HG03139 (cell line): ENCODE data around the gene OR9I1.

ENCODE experiments used
- ATAC-seq: cut with Tn5 transposase; IDR thresholded peaks from one replicate; pipeline ENCODE4 v1.9.1; 2021; ENCODE audit not compliant: unreplicated experiment

OR9I1 gene, protein sequence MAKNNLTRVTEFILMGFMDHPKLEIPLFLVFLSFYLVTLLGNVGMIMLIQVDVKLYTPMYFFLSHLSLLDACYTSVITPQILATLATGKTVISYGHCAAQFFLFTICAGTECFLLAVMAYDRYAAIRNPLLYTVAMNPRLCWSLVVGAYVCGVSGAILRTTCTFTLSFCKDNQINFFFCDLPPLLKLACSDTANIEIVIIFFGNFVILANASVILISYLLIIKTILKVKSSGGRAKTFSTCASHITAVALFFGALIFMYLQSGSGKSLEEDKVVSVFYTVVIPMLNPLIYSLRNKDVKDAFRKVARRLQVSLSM

DNA sequence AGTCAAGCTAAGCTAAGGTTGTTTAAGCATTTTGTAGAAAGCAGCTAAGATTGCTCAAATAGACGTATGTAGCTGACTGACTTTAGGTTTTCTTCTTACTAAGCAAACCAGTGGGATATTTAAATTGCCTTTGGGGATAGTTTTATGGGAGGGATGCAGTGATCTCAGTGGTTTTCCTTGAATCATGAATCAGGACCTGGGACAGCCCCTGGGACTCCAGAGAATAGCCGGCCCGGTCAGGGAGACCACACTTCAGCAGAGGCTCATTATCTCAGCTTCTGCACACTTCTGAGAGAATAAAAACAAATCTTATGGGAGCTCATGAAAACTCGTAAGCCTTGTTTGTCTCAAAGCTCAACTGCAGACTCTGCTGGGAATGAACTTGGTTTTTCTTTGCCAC lies at the start of gene OR9I1:
OR9I1 (minus strand) TSS at position 62 of the 400 bp plus-strand sequence. CDS start 6,086 bp downstream, outside the sequence.
- ATAC-seq, result no peak

- no peak for ATAC-seq
Observed at GRCh38 chr11:58165504-58166106, 40.3 kb upstream of the OR9I1 start.

DNA sequence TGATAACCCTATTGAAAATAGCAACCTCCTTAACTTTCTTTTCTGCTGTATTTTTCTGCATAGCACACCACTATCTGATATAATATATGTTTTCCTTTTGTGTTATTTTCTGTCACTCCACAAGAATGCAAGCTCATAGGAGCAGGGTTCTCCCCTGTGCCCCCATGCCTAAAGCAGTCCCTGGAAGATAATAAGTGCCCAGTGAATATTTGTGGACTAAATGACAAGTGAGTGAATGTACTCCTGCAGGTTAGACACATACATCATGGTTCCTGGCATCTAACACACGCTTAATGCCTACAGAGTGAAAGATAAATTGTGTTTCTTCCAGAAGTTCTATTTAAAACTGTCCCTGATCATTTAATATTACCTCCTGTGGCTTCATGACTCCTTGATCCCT lies 39.7 kb upstream of the OR9I1 start:
- ATAC-seq, result no peak

DNA sequence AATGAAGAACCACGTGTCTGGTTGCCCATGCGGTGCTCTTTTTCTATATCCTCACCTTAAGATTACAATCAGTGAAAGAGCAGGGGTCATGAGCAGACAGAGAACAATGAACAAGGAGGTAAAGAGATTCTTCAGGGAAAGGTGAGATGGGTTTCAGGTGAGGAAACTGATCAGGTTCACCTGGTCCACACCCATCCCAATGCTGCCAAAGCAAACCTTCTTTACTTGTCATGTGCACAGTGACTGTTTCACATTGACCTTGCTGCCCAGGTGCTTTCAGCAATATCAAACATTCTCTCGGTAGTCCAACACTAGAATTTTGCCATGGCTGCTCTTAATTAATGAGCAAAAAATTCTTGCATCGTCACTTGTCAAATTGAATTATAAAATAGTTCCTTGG lies 39.1 kb upstream of the OR9I1 start:
- no peak for ATAC-seq

- no peak for ATAC-seq
Observed at GRCh38 chr11:58152781-58153180, 27.5 kb upstream of the OR9I1 start.

DNA sequence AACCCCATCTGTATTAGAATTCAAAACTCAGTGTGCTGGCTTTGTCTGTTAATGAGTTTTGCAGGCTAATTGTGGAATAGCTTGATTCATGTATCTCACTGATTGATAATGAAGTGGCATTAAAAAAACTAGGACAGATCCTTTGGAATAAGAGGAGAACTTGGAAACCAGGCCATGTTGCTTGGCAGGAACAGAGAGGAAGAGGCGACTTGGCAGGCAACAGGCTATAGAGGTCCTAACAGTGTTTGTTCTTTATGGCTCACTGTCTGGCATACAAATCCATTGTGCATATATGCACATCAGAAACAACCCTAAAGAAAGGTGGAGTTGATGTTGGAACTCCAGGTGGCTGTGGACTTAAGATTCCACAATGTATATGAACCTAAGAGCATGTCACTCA lies 17.4 kb upstream of the OR9I1 start:
- ATAC-seq, result no peak

DNA sequence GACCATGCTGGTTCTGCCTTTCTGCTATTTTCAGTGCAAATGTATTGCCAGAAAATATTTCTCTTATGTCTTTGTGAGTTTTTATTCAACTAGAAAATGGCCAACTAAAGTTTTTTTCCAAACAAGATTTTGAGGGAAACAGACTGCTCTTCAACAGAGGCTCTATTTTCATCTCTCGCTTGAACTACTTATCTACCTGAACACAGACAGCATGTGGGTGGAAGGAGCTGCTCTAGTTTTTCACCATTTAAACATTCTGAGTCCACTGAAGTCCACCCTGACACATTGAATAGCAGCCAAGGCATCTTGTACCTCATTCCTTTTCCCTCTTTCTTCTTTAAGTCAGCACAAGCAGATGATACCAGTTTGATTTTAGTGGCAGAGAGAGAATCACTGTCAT lies 9.8 kb upstream of the OR9I1 start:
- no peak for ATAC-seq

- no peak for ATAC-seq
Observed at GRCh38 chr11:58134151-58134550, 8.8 kb upstream of the OR9I1 start.

GRCh38 chr11:58133309-58134076 lies 8.2 kb upstream of the OR9I1 start:
- ATAC-seq, result no peak

- ATAC-seq, result no peak
Observed at GRCh38 chr11:58127350-58127749, 2.0 kb upstream of the OR9I1 start.

DNA sequence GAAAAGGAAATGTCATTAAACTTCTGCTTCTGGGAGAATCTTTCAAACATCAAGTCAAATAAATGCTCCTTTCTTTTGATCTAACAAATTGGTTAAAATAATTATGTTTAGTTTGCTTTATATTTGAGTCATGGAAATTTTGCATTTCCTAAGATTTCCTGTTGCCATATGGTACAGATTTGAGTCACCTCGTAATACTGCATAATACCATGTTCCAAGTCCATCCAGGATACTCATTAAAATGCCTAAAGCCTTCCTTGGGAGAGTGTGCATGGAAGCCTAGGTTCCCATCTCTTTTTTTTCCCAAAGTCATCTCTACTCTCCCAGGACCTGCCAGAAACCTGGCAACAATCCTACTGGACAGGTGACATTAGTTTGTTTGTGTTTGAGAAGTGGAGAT lies 4.2 kb downstream of the OR9I1 start:
- no peak for ATAC-seq

- ATAC-seq, result no peak
Observed at GRCh38 chr11:58097437-58097836, 27.9 kb downstream of the OR9I1 start.

GRCh38 chr11:58086528-58086927 lies 38.8 kb downstream of the OR9I1 start:
- no peak for ATAC-seq

DNA sequence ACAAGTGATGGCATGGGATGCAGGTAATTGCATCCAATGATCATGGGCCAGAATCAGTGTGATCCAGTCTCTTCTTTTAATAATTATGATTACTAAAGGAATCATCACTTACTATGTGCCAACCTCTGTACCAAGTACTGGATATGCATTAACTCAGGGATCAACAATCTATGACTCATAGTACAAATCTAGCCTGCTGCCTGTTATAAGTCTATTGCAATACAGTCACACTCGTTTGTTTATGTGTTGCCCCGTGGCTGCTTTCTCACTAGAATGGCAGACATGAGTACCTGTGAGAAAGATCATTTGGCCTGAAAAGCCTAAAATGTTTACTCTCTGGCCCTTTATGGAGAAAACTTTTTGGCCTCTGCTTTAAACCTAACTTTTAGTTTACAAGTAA lies 49.5 kb downstream of the OR9I1 start:
- ATAC-seq, result no peak

DNA sequence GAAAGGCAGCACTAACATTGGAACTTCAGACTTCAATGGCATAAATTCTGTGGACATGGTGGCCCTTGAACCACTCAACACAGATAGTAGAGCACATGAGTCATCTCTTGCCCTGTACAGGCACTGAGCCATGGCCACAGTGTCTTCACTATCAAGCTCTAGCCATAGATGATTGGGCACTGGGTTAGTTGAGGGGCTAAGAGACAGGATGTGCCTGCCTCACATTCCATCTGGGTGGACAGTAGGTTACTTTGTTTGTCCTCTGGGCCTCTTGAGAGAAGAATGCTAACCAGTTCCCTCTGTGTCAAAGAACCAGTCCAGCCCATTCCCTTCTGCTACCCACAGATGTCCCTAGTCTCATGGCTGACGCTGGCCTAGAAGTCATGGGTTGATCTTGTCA lies 54.7 kb downstream of the OR9I1 start:
- ATAC-seq, result no peak

DNA sequence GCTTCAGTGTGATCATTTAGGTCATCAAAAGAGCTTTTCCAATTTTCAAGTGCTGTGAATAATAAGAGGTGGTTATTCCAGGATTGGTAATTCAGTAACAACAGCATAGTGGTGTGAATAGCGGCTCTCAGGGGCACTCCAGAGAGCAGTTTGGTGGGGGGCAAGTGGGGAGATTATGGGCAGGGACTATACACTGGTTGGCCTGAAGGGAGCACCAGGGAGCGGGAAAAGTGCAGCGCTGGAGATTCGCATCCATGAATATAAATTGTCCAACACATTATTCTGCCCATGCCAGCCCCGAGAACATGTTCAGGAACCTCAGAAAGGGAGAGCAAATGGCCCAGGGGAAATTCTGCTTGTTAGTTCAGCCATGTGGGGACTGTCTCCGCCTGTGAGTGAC lies 56.7 kb downstream of the OR9I1 start:
- ATAC-seq, result no peak

GRCh38 chr11:58067685-58068084 lies 57.6 kb downstream of the OR9I1 start:
- ATAC-seq, result no peak
